ENCODE data around the gene PGBD5. TPM values are rescaled to one million over a fixed set of nuclear protein-coding genes. Genes with fewer than 3 reads are reported as not detected.
"Not testable (repeated sequence)": the region's sequence is repeated elsewhere in the genome, so short reads cannot be mapped to it uniquely, and the experiment has no call there.

PGBD5 gene
- polyA plus RNA-seq, 1 donor (not counting 4 experiments of a cell fraction or from before 2014, with no cell fraction given) = 0.28 TPM

DNA sequence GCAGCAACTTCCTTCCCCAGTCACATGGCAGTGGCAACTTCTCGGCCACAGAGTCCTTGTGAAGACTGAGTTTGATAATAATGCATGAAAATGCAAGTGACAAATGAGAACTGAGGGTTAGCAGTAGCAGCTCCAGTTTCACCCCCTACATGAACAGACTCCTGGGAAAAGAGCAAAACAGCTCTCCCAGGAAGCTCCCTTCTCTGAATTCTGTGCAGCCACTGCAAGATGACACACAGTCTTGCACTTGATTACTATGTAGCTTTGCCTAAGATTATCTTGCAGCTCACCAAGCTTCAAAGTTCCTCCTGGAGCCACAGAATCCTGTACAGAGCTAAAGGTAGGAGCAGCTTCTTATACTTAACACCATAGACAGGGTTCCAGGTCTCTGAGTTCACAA, 4.7 kb downstream of the PGBD5 start:
- Histone ChIP-seq H3K27me3 (ENCODE audit: control insufficient read depth, extremely low read depth, insufficient read depth, low read length) (peaks cover 49% of the 10 kb centered on the region), H4K20me1 (ENCODE audit: control insufficient read depth, extremely low read depth, insufficient read depth, low read length) (no peaks in the 10 kb centered on the region), H3K9me1 (ENCODE audit: control insufficient read depth, extremely low read depth, insufficient read depth, low read length) (no peaks in the 10 kb centered on the region), H2AFZ (ENCODE audit: control insufficient read depth, low read length) (no peak overlapping the region), H3K4me2 (ENCODE audit: control insufficient read depth, extremely low read depth, insufficient read depth, low read depth, low read length) (no peak overlapping the region), H3K9ac (ENCODE audit: control insufficient read depth, extremely low read depth, insufficient read depth, low read length) (no peak overlapping the region), H3K4me1 (ENCODE audit: control insufficient read depth, extremely low read depth, insufficient read depth, low read length) (peaks cover 2% of the 10 kb centered on the region), H3K36me3 (ENCODE audit: control insufficient read depth in 2 of 2, extremely low read depth in 1 of 2, insufficient read depth in 2 of 2, low read length in 2 of 2) (no peaks in the 10 kb centered on the region), H3K27ac (ENCODE audit: control insufficient read depth, insufficient read depth, low read length) (no peak overlapping the region), H3K9me3 (ENCODE audit: control insufficient read depth, low read depth, low read length) (no peaks in the 10 kb centered on the region), H3K79me2 (ENCODE audit: control insufficient read depth, insufficient read depth, low read length) (no peaks in the 10 kb centered on the region), H3K4me3 (ENCODE audit: control insufficient read depth in 2 of 3, extremely low read depth in 1 of 3, insufficient read depth in 2 of 3, low read depth in 1 of 3, low read length in 3 of 3) (no peak overlapping the region)
- FAIRE-seq (no peak), DNase-seq (ENCODE audit: low read depth, low spot score) (no peak)
- TF ChIP-seq, protein P1, sequence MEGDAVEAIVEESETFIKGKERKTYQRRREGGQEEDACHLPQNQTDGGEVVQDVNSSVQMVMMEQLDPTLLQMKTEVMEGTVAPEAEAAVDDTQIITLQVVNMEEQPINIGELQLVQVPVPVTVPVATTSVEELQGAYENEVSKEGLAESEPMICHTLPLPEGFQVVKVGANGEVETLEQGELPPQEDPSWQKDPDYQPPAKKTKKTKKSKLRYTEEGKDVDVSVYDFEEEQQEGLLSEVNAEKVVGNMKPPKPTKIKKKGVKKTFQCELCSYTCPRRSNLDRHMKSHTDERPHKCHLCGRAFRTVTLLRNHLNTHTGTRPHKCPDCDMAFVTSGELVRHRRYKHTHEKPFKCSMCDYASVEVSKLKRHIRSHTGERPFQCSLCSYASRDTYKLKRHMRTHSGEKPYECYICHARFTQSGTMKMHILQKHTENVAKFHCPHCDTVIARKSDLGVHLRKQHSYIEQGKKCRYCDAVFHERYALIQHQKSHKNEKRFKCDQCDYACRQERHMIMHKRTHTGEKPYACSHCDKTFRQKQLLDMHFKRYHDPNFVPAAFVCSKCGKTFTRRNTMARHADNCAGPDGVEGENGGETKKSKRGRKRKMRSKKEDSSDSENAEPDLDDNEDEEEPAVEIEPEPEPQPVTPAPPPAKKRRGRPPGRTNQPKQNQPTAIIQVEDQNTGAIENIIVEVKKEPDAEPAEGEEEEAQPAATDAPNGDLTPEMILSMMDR (optimal IDR thresholded peaks at IDR 0.05 in 1 of 3, IDR thresholded peaks at IDR 0.05 in 1 of 3, conservative IDR thresholded peaks at IDR 0.05 in 1 of 3; ENCODE audit: extremely low read depth in 1 of 3, insufficient read depth in 2 of 3, low read length in 3 of 3) = no peak
- no peak for TF ChIP-seq EZH2 (IDR thresholded peaks at IDR 0.05; ENCODE audit: low read length)
- dilution Hi-C loops (cut with MboI; ENCODE audit: extremely low pct_ligation_motif_present, low sequenced_read_pairs) = no loop called here

- H3K36me3 ChIP-seq (ENCODE audit: control insufficient read depth in 2 of 2, extremely low read depth in 1 of 2, insufficient read depth in 2 of 2, low read length in 2 of 2); H3K79me2 ChIP-seq (ENCODE audit: control insufficient read depth, insufficient read depth, low read length); DNase-seq (ENCODE audit: low read depth, low spot score); H3K27ac ChIP-seq (ENCODE audit: control insufficient read depth, insufficient read depth, low read length); H3K9me3 ChIP-seq (ENCODE audit: control insufficient read depth, low read depth, low read length); H3K9me1 ChIP-seq (ENCODE audit: control insufficient read depth, extremely low read depth, insufficient read depth, low read length); H3K4me3 ChIP-seq (ENCODE audit: control insufficient read depth in 2 of 3, extremely low read depth in 1 of 3, insufficient read depth in 2 of 3, low read depth in 1 of 3, low read length in 3 of 3); H3K9ac ChIP-seq (ENCODE audit: control insufficient read depth, extremely low read depth, insufficient read depth, low read length); H3K4me1 ChIP-seq (ENCODE audit: control insufficient read depth, extremely low read depth, insufficient read depth, low read length); H4K20me1 ChIP-seq (ENCODE audit: control insufficient read depth, extremely low read depth, insufficient read depth, low read length); dilution Hi-C loops (cut with MboI; ENCODE audit: extremely low pct_ligation_motif_present, low sequenced_read_pairs); H2AFZ ChIP-seq (ENCODE audit: control insufficient read depth, low read length); FAIRE-seq; H3K4me2 ChIP-seq (ENCODE audit: control insufficient read depth, extremely low read depth, insufficient read depth, low read depth, low read length): not testable (repeated sequence)
- H3K27me3 ChIP-seq (ENCODE audit: control insufficient read depth, extremely low read depth, insufficient read depth, low read length) = peaks cover 56% of the 10 kb centered on the region
Observed at GRCh38 chr1:230420372-230420771, 5.8 kb downstream of the PGBD5 start.

- H3K4me2 ChIP-seq (ENCODE audit: control insufficient read depth, extremely low read depth, insufficient read depth, low read depth, low read length) = no peak overlapping the region
- no peak overlapping the region for H3K27ac ChIP-seq (ENCODE audit: control insufficient read depth, insufficient read depth, low read length)
- no peak for TF ChIP-seq EZH2 (IDR thresholded peaks at IDR 0.05; ENCODE audit: low read length)
- TF ChIP-seq, protein P1 (optimal IDR thresholded peaks at IDR 0.05 in 1 of 3, IDR thresholded peaks at IDR 0.05 in 1 of 3, conservative IDR thresholded peaks at IDR 0.05 in 1 of 3; ENCODE audit: extremely low read depth in 1 of 3, insufficient read depth in 2 of 3, low read length in 3 of 3) = no peak
- H3K27me3 ChIP-seq (ENCODE audit: control insufficient read depth, extremely low read depth, insufficient read depth, low read length) = peaks cover 21% of the 10 kb centered on the region
- no peaks in the 10 kb centered on the region for H3K36me3 ChIP-seq (ENCODE audit: control insufficient read depth in 2 of 2, extremely low read depth in 1 of 2, insufficient read depth in 2 of 2, low read length in 2 of 2)
- H3K9ac ChIP-seq (ENCODE audit: control insufficient read depth, extremely low read depth, insufficient read depth, low read length) = no peak overlapping the region
- no peaks in the 10 kb centered on the region for H3K9me3 ChIP-seq (ENCODE audit: control insufficient read depth, low read depth, low read length)
- no peak overlapping the region for H2AFZ ChIP-seq (ENCODE audit: control insufficient read depth, low read length)
- H4K20me1 ChIP-seq (ENCODE audit: control insufficient read depth, extremely low read depth, insufficient read depth, low read length) = no peaks in the 10 kb centered on the region
- FAIRE-seq = no peak
- H3K4me3 ChIP-seq (ENCODE audit: control insufficient read depth in 2 of 3, extremely low read depth in 1 of 3, insufficient read depth in 2 of 3, low read depth in 1 of 3, low read length in 3 of 3) = no peak overlapping the region
- no peak for DNase-seq (ENCODE audit: low read depth, low spot score)
- dilution Hi-C loops (cut with MboI; ENCODE audit: extremely low pct_ligation_motif_present, low sequenced_read_pairs) = no loop called here
- H3K79me2 ChIP-seq (ENCODE audit: control insufficient read depth, insufficient read depth, low read length) = no peaks in the 10 kb centered on the region
- no peaks in the 10 kb centered on the region for H3K9me1 ChIP-seq (ENCODE audit: control insufficient read depth, extremely low read depth, insufficient read depth, low read length)
- H3K4me1 ChIP-seq (ENCODE audit: control insufficient read depth, extremely low read depth, insufficient read depth, low read length) = no peaks in the 10 kb centered on the region
Observed at GRCh38 chr1:230416430-230416829, 9.7 kb downstream of the PGBD5 start.

All from keratinocyte (primary cell).